ENCODE measurements around the gene SLIT3.

- TF ChIP-seq CTCF (IDR thresholded peaks at IDR 0.05 in 4 of 5, conservative IDR thresholded peaks at IDR 0.05 in 1 of 5) (no peak), POLR2A (IDR thresholded peaks at IDR 0.05) (no peak)
These were observed 139.8 kb downstream of the SLIT3 start for GRCh38 chr5:169161022-169161680.

Measured in gastrocnemius medialis (tissue), 4 donors.